DMS53 (cell line): ENCODE measurements around the gene ARRB2.

Source experiments
- DNase-seq: peaks from one replicate; lab custom pipeline; 2025; lab: John Stamatoyannopoulos, UW

The ARRB2 gene

GRCh38 chr17:4764595-4764994, 54.2 kb downstream of the ARRB2 start:
- no peak for DNase-seq

GRCh38 chr17:4766201-4766600, 55.8 kb downstream of the ARRB2 start:
- no peak for DNase-seq

- DNase-seq = no peak
These were observed 56.3 kb downstream of the ARRB2 start for GRCh38 chr17:4766723-4767122.

- no peak for DNase-seq
These were observed 57.9 kb downstream of the ARRB2 start for GRCh38 chr17:4768298-4768697.

- no peak for DNase-seq
These were observed 59.2 kb downstream of the ARRB2 start for GRCh38 chr17:4769628-4770027.
